ENCODE results near the gene BAHD1.
A peak's percentile ranks its signal among the peaks of the same experiment; 100 is the strongest.

Gene BAHD1

DNA sequence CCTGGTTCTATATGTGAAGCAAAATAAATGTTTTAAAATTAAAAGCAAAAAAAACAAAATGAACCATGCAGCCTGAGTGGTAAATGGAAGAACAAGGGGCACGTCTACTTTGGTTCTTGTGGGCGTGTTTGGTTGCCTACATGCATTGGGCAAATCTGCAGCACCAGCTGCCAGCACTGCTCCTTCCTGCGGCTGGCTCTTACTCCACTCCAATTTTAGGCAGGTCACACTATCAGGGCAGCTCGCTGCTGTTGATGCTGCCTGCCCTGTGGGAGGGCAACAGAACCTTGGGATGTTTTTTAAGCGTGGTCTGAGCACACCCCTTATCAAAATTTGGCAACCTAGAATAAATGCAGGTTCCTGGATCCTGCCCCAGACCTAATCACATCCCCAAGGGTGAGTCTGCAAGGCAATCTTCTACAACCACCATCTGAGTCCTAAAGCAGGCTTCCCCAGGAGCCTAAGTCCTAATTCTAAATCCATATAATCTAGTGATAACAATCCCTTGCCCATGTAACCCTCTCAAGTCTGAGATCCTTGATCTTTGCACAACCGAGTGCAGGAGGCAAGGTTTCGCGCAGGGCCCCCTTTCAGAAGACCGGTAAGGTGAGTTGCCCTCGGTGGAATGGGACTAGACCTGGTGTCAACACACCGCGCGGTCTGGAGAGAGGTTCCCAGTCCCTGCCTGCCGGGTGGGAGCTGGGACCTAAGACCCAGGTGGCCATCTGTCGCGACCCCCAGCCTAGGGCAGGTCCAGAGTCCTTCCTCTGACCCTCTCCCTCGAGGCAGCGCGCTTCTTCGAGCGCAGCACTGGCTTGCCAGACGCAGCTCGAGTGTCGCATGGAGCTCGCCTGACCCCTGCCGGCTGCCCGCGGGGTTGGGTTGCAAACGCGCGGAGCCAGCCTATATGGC is 19.3 kb upstream of the BAHD1 start:
- H3K4me3 ChIP-seq (ENCODE audit: low read depth in 1 of 2, low read length in 2 of 2): peak overlapping the region in 1 of 2 donors; percentile 47
- no peak overlapping the region for H3K9ac ChIP-seq (ENCODE audit: low read depth in 1 of 2, low read length in 2 of 2)
- H3K4me1 ChIP-seq (ENCODE audit: control insufficient read depth in 1 of 2, insufficient read depth in 2 of 2, low read length in 2 of 2): peaks cover 20 to 21% of the 10 kb centered on the region in 2 donors
- no peaks in the 10 kb centered on the region for H3K9me3 ChIP-seq (ENCODE audit: control insufficient read depth in 1 of 2, low read length in 2 of 2)
- no peak overlapping the region for H3K27ac ChIP-seq (ENCODE audit: low read depth, low read length)
- H3K36me3 ChIP-seq (ENCODE audit: control insufficient read depth in 1 of 2, insufficient read depth in 2 of 2, low read length in 2 of 2): peaks cover 0 to 16% of the 10 kb centered on the region in 2 donors
- no peaks in the 10 kb centered on the region for H3K27me3 ChIP-seq (ENCODE audit: control insufficient read depth in 1 of 2, insufficient read depth in 2 of 2, low read length in 2 of 2)

DNA sequence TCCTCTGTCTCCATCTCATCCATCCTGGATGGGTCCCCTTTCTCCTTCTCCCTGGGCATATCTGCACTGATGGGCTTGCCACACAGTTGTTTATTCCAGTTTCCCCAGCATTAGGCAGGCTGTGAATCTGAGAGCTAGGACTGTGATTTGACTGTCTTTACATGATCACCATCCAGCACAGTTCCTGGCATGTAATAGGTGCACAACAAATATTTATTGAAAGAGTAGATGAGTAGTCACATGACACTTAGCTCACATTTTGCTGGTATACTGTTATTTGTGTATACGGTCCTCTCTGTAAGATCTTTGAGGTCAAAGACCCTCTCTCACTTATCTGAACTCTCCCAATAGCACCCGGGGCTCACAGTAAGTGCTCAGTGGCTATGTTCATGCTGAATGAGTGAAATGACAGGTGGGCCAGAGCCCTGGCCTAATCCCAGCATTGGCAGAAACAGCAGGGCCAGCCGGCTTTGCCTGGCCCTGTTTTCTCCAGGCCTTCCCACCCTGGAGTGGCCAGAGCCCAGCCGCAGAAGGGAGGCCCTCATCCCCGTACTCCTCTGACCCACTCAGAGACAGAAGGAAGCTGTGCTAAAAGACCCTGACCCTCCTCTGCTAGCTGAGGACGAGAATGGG is 16.2 kb upstream of the BAHD1 start:
- Histone ChIP-seq H3K27ac (ENCODE audit: low read depth, low read length) (no peak overlapping the region), H3K4me1 (ENCODE audit: control insufficient read depth in 1 of 2, insufficient read depth in 2 of 2, low read length in 2 of 2) (peaks cover 20 to 21% of the 10 kb centered on the region in 2 donors), H3K27me3 (ENCODE audit: control insufficient read depth in 1 of 2, insufficient read depth in 2 of 2, low read length in 2 of 2) (no peaks in the 10 kb centered on the region), H3K9ac (ENCODE audit: low read depth in 1 of 2, low read length in 2 of 2) (no peak overlapping the region), H3K9me3 (ENCODE audit: control insufficient read depth in 1 of 2, low read length in 2 of 2) (no peaks in the 10 kb centered on the region), H3K4me3 (ENCODE audit: low read depth in 1 of 2, low read length in 2 of 2) (no peak overlapping the region), H3K36me3 (ENCODE audit: control insufficient read depth in 1 of 2, insufficient read depth in 2 of 2, low read length in 2 of 2) (no peaks in the 10 kb centered on the region)

- Histone ChIP-seq H3K36me3 (ENCODE audit: control insufficient read depth in 1 of 2, insufficient read depth in 2 of 2, low read length in 2 of 2) (no peaks in the 10 kb centered on the region), H3K27ac (ENCODE audit: low read depth, low read length) (no peak overlapping the region), H3K4me3 (ENCODE audit: low read depth in 1 of 2, low read length in 2 of 2) (no peak overlapping the region), H3K4me1 (ENCODE audit: control insufficient read depth in 1 of 2, insufficient read depth in 2 of 2, low read length in 2 of 2) (peaks cover 12 to 18% of the 10 kb centered on the region in 2 donors), H3K27me3 (ENCODE audit: control insufficient read depth in 1 of 2, insufficient read depth in 2 of 2, low read length in 2 of 2) (no peaks in the 10 kb centered on the region), H3K9me3 (ENCODE audit: control insufficient read depth in 1 of 2, low read length in 2 of 2) (no peaks in the 10 kb centered on the region), H3K9ac (ENCODE audit: low read depth in 1 of 2, low read length in 2 of 2) (no peak overlapping the region)
Measured at GRCh38 chr15:40425681-40426080, 15.1 kb upstream of the BAHD1 start.

DNA sequence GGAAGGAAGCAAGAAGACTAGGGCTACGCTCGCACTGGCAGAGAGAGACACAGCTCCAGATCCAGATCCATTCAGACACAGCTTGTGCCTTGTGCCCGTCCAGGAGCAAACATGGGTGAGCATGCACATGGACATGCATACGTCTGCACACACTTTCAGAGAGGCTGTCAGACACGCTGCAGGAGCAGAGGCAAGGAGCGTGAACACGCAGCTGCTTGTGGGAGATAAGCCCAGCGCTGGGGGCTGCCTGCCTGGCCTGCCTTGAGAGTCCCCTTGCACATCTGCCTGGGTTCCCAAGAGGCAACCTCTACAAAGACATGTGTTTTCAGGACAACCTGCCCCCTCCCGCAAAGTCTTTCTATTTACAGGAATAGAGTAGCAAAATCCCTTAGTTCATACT is 13.6 kb upstream of the BAHD1 start:
- Histone ChIP-seq H3K9me3 (ENCODE audit: control insufficient read depth in 1 of 2, low read length in 2 of 2) (no peaks in the 10 kb centered on the region), H3K4me3 (ENCODE audit: low read depth in 1 of 2, low read length in 2 of 2) (no peak overlapping the region), H3K4me1 (ENCODE audit: control insufficient read depth in 1 of 2, insufficient read depth in 2 of 2, low read length in 2 of 2) (peaks cover 0 to 5% of the 10 kb centered on the region in 2 donors), H3K36me3 (ENCODE audit: control insufficient read depth in 1 of 2, insufficient read depth in 2 of 2, low read length in 2 of 2) (no peaks in the 10 kb centered on the region), H3K9ac (ENCODE audit: low read depth in 1 of 2, low read length in 2 of 2) (no peak overlapping the region), H3K27me3 (ENCODE audit: control insufficient read depth in 1 of 2, insufficient read depth in 2 of 2, low read length in 2 of 2) (no peaks in the 10 kb centered on the region), H3K27ac (ENCODE audit: low read depth, low read length) (no peak overlapping the region)

DNA sequence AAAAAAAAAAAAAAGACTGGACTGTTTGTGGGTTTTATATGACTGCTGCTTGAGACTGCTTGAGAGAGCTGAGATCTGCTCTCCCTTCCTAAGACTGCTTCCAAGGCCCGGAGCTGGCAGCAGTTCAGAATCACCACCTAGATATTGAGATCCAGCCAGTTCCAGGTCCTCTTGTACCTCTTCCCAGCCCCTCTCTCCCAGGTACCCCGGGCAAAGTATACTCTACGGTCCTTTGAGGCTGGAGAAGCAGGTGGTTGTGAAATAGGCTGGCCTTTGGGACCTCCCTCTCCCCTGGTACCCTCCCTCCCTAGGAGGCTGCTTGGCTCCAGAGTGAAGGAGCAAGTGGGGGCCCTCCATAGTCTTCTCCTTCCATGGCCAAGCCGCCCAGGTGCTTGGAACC is 12.6 kb upstream of the BAHD1 start:
- Histone ChIP-seq H3K9ac (ENCODE audit: low read depth in 1 of 2, low read length in 2 of 2) (no peak overlapping the region), H3K9me3 (ENCODE audit: control insufficient read depth in 1 of 2, low read length in 2 of 2) (no peaks in the 10 kb centered on the region), H3K27ac (ENCODE audit: low read depth, low read length) (no peak overlapping the region), H3K4me1 (ENCODE audit: control insufficient read depth in 1 of 2, insufficient read depth in 2 of 2, low read length in 2 of 2) (peaks cover 0 to 5% of the 10 kb centered on the region in 2 donors), H3K4me3 (ENCODE audit: low read depth in 1 of 2, low read length in 2 of 2) (no peak overlapping the region), H3K36me3 (ENCODE audit: control insufficient read depth in 1 of 2, insufficient read depth in 2 of 2, low read length in 2 of 2) (no peaks in the 10 kb centered on the region), H3K27me3 (ENCODE audit: control insufficient read depth in 1 of 2, insufficient read depth in 2 of 2, low read length in 2 of 2) (no peaks in the 10 kb centered on the region)

DNA sequence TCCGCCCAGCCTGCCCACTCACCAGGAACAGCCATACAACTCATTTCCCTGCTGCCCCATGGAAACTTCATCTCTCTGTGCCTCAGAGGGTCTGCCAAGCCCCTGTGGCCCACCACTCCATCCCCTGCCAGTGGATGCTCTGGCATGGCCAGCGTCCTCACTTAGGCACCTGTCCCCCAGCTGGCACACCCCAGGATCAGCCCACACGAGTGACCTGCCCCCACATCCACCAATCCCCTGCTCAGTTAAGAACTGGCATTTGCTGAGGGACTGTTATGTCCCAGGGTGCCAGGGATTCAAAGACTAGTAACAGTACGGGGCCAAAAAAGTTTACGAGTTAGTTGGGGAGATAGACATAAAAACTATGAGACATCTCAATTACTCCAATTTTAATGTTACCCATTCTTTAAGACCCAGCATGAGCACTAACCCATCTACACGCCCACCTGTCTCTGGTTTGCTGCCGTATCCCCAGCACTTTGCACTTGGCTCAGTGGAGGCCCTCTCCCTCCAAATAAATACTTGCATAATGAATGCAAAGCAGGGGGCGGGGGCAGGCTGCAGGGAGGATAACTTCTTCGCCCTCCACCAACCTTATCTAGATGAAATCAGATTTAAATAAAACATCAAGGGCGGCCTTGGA is 11.6 kb upstream of the BAHD1 start:
- no peaks in the 10 kb centered on the region for H3K27me3 ChIP-seq (ENCODE audit: control insufficient read depth in 1 of 2, insufficient read depth in 2 of 2, low read length in 2 of 2)
- no peaks in the 10 kb centered on the region for H3K36me3 ChIP-seq (ENCODE audit: control insufficient read depth in 1 of 2, insufficient read depth in 2 of 2, low read length in 2 of 2)

DNA sequence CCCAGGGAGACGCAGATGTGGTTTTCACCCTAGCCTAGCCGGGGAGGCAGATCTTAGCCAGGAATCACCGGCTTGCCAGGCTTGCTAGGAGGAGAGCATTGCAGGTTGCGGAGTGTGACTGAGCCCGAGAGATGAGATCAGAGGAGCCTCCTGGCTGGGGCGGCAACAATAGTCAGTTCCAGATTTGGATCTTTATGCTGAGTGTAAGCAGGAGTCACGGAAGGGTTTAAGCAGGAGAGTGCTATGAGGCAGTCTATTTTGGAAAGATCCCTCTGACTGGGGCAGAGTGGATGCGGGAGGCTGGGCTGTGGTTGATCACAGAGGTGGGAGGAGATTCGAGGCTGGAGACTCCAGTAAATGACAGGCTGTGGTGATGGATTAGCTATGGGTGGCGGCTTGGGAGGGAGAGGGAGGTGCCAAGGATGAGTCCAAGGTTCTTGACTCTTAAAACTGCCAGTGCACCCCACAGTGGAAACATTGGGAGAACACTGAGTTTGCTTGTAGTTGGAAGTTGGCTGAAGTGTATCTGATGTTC is 10.4 kb upstream of the BAHD1 start:
- Histone ChIP-seq H3K9me3 (ENCODE audit: control insufficient read depth in 1 of 2, low read length in 2 of 2) (no peaks in the 10 kb centered on the region), H3K4me1 (ENCODE audit: control insufficient read depth in 1 of 2, insufficient read depth in 2 of 2, low read length in 2 of 2) (peaks cover under 1 to 5% of the 10 kb centered on the region in 2 donors), H3K4me3 (ENCODE audit: low read depth in 1 of 2, low read length in 2 of 2) (no peak overlapping the region), H3K36me3 (ENCODE audit: control insufficient read depth in 1 of 2, insufficient read depth in 2 of 2, low read length in 2 of 2) (no peaks in the 10 kb centered on the region), H3K27ac (ENCODE audit: low read depth, low read length) (no peak overlapping the region), H3K9ac (ENCODE audit: low read depth in 1 of 2, low read length in 2 of 2) (no peak overlapping the region), H3K27me3 (ENCODE audit: control insufficient read depth in 1 of 2, insufficient read depth in 2 of 2, low read length in 2 of 2) (peaks cover 6 to 8% of the 10 kb centered on the region in 2 donors)

More for the DNA sequence above, 11.6 kb upstream of the BAHD1 start:
- Histone ChIP-seq H3K4me1 (ENCODE audit: control insufficient read depth in 1 of 2, insufficient read depth in 2 of 2, low read length in 2 of 2) (peaks cover 0 to 5% of the 10 kb centered on the region in 2 donors), H3K4me3 (ENCODE audit: low read depth in 1 of 2, low read length in 2 of 2) (no peak overlapping the region), H3K9me3 (ENCODE audit: control insufficient read depth in 1 of 2, low read length in 2 of 2) (no peaks in the 10 kb centered on the region), H3K27ac (ENCODE audit: low read depth, low read length) (no peak overlapping the region), H3K9ac (ENCODE audit: low read depth in 1 of 2, low read length in 2 of 2) (no peak overlapping the region)

DNA sequence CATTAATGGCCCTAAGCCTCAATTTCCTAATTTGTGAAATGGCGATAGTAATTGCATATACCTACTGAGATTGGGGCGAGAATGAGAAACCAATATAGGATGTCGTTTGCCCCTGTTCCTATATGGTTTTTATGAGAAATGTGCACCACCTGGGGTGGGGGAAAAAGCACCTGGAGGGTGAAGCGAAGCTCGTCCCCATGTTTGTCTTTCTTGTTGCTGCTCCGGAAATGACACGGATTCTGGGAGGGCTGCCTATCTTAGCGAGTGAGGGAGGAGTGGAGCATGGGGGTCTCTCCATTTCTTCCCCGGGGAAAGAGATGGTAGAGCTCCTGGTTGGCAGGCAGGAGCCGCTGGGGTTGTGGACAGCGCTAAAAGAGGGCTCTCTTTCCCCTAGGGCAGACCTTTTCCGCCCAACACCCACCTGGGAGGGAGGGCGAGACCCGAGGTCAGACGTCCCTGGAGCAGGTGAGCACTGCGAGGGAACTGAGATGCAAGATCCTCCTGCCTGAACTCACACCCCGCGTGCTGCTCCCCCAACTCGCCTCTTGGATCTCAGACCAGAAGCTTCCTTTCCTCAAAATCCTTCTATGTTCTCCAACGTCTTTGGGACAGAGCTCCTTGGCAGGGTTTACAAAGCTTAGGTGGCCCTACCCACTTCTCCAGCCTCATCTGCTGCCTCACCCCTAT is 5.6 kb upstream of the BAHD1 start:
- Histone ChIP-seq H3K9me3 (ENCODE audit: control insufficient read depth in 1 of 2, low read length in 2 of 2) (no peaks in the 10 kb centered on the region), H3K36me3 (ENCODE audit: control insufficient read depth in 1 of 2, insufficient read depth in 2 of 2, low read length in 2 of 2) (no peaks in the 10 kb centered on the region), H3K27me3 (ENCODE audit: control insufficient read depth in 1 of 2, insufficient read depth in 2 of 2, low read length in 2 of 2) (peaks cover 23 to 35% of the 10 kb centered on the region in 2 donors), H3K4me3 (ENCODE audit: low read depth in 1 of 2, low read length in 2 of 2) (peak overlapping the region in 1 of 2 donors; percentile 64), H3K27ac (ENCODE audit: low read depth, low read length) (no peak overlapping the region), H3K9ac (ENCODE audit: low read depth in 1 of 2, low read length in 2 of 2) (no peak overlapping the region), H3K4me1 (ENCODE audit: control insufficient read depth in 1 of 2, insufficient read depth in 2 of 2, low read length in 2 of 2) (peaks cover 30% of the 10 kb centered on the region in 2 donors)

- Histone ChIP-seq H3K9ac (ENCODE audit: low read depth in 1 of 2, low read length in 2 of 2) (peak overlapping the region in 1 of 2 donors; percentile 5), H3K27ac (ENCODE audit: low read depth, low read length) (no peak overlapping the region), H3K27me3 (ENCODE audit: control insufficient read depth in 1 of 2, insufficient read depth in 2 of 2, low read length in 2 of 2) (peaks cover 23 to 35% of the 10 kb centered on the region in 2 donors), H3K4me3 (ENCODE audit: low read depth in 1 of 2, low read length in 2 of 2) (peak overlapping the region; percentile 56 to 64), H3K36me3 (ENCODE audit: control insufficient read depth in 1 of 2, insufficient read depth in 2 of 2, low read length in 2 of 2) (no peaks in the 10 kb centered on the region), H3K9me3 (ENCODE audit: control insufficient read depth in 1 of 2, low read length in 2 of 2) (no peaks in the 10 kb centered on the region), H3K4me1 (ENCODE audit: control insufficient read depth in 1 of 2, insufficient read depth in 2 of 2, low read length in 2 of 2) (peaks cover 27 to 32% of the 10 kb centered on the region in 2 donors)
Measured at GRCh38 chr15:40435710-40436089, 5.1 kb upstream of the BAHD1 start.

All from duodenal mucosa (tissue), 2 donors.